22Rv1 (cell line): ENCODE data around the gene DEDD2.

ENCODE experiments used
- H3K27ac ChIP-seq: fragments of 450-650 bp; 2 replicates; pipeline ENCODE4 v1.5.1; 2017
- ZFX ChIP-seq: fragments of 450-650 bp; IDR thresholded peaks from 2 replicates; pipeline ENCODE4 v1.6.1; 2017; ENCODE audit warnings: antibody characterized with exemption, borderline replicate concordance
- TF ChIP-seq, protein P1 (sequence below): fragments of 450-650 bp; IDR thresholded peaks from 2 replicates; pipeline ENCODE4 v1.5.1; 2017; ENCODE audit warnings: mild to moderate bottlenecking

DEDD2 gene

DNA sequence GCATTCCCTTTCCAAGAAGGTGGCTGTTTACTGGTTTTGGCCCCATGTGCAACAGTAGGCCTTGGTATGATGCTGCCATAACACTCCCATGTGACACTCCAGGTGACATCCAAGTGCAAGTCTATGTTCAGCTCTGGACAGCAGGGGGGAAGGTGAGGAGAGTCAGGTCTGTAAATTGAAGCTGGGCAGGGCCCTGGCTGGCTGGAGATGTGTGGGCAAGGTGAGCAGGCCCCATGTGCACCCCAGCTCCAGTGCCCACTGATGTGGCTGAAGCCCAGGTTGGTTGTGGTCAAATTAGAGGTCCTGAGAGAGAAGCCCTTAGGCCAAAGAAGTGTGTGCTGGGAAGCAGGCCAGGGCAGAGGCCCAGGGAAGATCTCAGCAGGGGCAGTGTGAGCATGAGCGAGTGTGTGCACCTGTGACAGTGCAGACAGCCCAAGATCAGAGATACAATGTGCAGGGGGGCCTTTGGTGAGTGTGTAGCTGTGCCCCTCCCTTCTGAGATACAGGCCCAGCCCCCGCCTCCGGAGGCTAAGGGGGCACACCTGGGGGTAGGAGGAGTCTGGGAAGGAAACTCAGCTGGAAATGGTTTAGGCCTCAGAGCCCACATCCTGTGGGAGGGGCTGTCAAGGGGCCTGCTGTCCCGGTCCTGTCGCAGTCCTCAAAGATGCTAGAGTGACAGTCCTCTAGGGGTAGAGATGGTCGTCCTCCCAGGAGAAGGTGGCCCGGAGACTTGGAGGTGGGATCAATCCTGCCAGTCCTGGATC is 18.6 kb downstream of the DEDD2 start:
- H3K27ac ChIP-seq: no peak overlapping the region
- TF ChIP-seq ZFX: no peak
- TF ChIP-seq, protein P1, sequence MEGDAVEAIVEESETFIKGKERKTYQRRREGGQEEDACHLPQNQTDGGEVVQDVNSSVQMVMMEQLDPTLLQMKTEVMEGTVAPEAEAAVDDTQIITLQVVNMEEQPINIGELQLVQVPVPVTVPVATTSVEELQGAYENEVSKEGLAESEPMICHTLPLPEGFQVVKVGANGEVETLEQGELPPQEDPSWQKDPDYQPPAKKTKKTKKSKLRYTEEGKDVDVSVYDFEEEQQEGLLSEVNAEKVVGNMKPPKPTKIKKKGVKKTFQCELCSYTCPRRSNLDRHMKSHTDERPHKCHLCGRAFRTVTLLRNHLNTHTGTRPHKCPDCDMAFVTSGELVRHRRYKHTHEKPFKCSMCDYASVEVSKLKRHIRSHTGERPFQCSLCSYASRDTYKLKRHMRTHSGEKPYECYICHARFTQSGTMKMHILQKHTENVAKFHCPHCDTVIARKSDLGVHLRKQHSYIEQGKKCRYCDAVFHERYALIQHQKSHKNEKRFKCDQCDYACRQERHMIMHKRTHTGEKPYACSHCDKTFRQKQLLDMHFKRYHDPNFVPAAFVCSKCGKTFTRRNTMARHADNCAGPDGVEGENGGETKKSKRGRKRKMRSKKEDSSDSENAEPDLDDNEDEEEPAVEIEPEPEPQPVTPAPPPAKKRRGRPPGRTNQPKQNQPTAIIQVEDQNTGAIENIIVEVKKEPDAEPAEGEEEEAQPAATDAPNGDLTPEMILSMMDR: no peak

DNA sequence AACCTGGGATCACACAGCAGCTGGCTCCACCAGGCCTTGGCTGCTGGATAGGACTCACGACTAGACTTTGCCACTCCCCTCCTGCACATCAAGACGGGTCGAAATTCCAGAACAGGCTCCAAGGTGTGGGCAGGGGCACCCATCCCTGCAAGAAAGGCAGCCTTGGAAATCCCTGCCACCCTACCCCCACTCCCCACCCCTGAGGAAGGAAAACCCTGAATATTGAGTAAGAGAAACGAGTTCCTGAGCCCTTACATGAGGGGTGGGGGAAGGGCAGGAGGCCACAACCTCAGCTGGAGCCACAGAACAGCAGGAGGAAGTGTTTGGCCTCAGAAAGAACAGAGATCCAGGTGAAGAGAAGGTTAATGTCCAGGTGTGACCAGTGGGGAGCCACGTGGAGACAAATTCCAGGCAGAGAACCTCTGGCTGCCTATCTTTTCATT is 20.1 kb downstream of the DEDD2 start:
- TF ChIP-seq, protein P1: no peak
- no peak for TF ChIP-seq ZFX
- H3K27ac ChIP-seq: no peak overlapping the region

DNA sequence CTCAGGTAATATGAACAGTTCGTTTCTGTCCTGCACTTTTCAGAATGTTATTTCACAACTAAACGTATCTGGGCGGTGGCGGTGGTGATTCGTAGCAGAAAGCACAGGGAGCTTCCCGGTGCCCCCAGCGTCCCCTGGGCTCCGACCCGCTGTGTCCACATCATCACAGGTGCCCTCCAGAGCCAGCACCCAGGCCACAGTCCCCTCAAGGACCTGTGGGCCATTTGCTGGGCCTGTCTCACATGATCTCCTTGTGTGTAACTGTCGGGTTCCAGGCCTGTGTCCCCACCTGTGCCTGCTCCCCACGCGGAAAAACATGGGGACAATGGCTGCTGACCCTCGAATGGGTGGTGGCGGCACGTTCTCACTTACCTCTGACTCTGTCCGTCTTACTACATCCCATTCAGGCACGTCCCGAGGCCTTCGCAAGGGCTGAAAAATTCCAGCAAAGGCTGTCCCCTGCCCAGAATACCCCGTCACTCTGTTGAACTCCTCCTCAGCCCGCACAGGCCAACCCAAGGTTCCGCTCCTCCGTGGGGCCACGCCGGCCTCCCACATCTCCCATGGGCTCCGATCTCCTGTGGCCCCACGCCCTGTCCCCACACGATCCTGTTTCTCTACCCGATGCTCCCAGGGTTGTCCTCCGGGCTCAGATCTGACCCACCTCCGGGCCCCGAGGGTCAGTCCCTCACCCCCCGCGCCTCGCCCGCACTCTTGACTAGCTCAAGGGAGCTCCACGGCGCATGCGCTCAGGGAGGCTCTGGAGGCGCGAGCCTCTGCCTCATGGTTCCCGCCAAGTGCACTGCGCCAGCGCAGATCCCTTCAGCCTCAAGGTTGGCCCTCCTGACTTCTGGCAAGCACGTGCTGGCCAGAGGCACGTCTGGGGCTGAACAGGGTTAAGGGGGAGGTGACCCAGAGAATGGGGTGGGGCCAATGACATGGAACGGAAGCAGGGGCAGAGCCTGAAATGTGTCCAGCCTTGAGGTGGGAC is 21.2 kb downstream of the DEDD2 start:
- TF ChIP-seq, protein P1: no peak
- no peak for TF ChIP-seq ZFX
- H3K27ac ChIP-seq: no peak overlapping the region

DNA sequence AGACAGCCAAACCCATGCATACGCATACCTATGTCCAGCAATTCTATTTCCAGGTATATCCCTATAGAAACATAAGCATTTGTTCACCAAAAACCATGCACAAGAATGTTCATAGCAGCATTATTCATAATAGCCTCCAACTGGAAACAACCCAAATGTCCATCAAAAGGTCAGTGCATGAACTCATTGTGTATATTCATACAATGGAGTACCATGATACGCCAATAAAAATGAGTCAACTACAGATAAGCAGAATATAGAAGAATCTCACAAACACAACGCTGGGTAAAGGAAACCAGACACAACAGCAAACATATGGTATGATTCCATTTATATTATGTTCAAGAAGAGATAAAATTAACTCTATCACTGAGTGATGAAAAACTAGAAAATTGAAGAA is 23.8 kb downstream of the DEDD2 start:
- TF ChIP-seq, protein P1: no peak
- no peak for TF ChIP-seq ZFX
- H3K27ac ChIP-seq: no peak overlapping the region

DNA sequence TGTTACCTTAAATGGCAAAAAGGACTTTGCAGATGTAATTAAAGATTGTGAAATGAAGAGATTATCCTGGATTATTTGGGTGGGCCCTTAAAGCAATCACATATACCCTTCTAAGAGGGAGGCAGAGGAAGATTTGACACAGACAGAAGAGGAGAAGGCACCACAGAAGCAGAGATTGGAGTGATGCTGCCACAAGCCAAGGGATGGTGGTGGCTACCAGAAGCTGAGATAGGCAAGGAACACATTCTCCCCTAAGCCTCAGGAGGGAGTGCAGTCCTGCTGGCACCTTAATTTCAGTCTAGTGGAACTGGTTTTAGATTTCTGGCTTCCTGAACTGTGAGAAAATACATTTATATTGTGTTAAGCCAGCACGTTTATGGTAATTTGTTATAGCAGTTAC is 24.2 kb downstream of the DEDD2 start:
- H3K27ac ChIP-seq: no peak overlapping the region
- no peak for TF ChIP-seq ZFX
- TF ChIP-seq, protein P1: no peak

DNA sequence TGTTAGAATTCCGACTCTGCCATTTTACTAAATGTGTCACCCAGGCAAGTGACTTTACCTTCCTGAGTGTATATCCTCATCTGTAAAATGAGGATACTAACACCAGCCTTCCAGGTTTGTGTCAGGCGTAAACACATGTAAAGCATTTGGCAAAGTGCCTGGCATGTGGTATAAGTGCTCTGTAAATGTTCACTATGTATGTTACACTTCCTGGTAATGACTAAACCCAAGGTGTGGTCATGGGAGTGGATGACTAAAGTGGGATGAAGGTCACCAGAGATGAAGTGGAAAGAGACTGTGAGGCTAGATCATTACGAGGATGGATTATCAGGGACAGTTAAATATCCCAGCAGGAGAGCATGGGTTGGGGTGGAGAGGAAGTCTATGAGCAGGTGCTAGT is 25.6 kb downstream of the DEDD2 start:
- no peak overlapping the region for H3K27ac ChIP-seq
- TF ChIP-seq ZFX: no peak

DNA sequence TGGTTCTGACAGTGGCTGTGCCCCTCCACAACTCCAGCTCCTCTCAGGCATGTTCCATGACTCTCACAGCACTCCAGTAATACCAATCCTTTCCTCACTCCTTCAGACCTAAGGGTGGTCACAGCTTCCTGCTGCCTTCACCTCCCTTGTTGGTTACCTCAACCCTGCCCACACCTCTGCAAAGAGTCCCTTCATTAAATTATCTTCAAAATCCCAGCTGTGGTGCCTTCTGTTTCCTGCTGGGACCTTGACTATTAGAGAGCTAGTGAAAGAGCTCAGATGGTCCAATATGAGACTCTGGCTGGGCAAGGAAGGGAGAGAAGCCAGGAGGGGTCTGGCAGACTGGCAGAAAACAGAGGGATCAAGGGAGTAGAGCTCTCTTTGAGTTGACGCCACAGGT is 26.1 kb downstream of the DEDD2 start:
- H3K27ac ChIP-seq: no peak overlapping the region
- TF ChIP-seq, protein P1: no peak
- TF ChIP-seq ZFX: no peak
